NCI-H2171 (cell line): ENCODE results near the gene NEK11.
"Not testable (repeated sequence)": the region's sequence is repeated elsewhere in the genome, so short reads cannot be mapped to it uniquely, and the experiment has no call there.

Experiments
- DNase-seq: peaks from one replicate; lab custom pipeline; 2025; lab: John Stamatoyannopoulos, UW

Gene NEK11

GRCh38 chr3:131357275-131357674 is 330.6 kb downstream of the NEK11 start:
- no peak for DNase-seq

- peak; percentile 26 for DNase-seq
Measured at GRCh38 chr3:131360191-131360755, 333.6 kb downstream of the NEK11 start.

GRCh38 chr3:131361066-131361463 is 334.4 kb downstream of the NEK11 start:
- DNase-seq = not testable (repeated sequence)

- DNase-seq = no peak
Measured at GRCh38 chr3:131361464-131362421, 335.1 kb downstream of the NEK11 start.

- no peak for DNase-seq
Measured at GRCh38 chr3:131363275-131363674, 336.6 kb downstream of the NEK11 start.

GRCh38 chr3:131370935-131371687 is 344.4 kb downstream of the NEK11 start:
- DNase-seq = no peak

- DNase-seq = no peak
Measured at GRCh38 chr3:131371688-131372066, 345.0 kb downstream of the NEK11 start.

GRCh38 chr3:131374741-131375140 is 348.1 kb downstream of the NEK11 start:
- no peak for DNase-seq

GRCh38 chr3:131380821-131381444 is 354.3 kb downstream of the NEK11 start:
- not testable (repeated sequence) for DNase-seq

- peak; percentile 99 for DNase-seq
Measured at GRCh38 chr3:131381445-131382291, 355.0 kb downstream of the NEK11 start, which contains the start of gene NUDT16. NUDT16 (plus strand) TSS chr3:131381774; CDS start chr3:131381805, 31 bp downstream.

- no peak for DNase-seq
Measured at GRCh38 chr3:131386429-131387165, 359.9 kb downstream of the NEK11 start.

- no peak for DNase-seq
Measured at GRCh38 chr3:131387796-131388489, 361.3 kb downstream of the NEK11 start.

- DNase-seq = no peak
Measured at GRCh38 chr3:131388490-131388799, 361.8 kb downstream of the NEK11 start.

GRCh38 chr3:131390331-131390730 is 363.7 kb downstream of the NEK11 start:
- no peak for DNase-seq

- no peak for DNase-seq
Measured at GRCh38 chr3:131393051-131393450, 366.4 kb downstream of the NEK11 start.

- no peak for DNase-seq
Measured at GRCh38 chr3:131393868-131394267, 367.2 kb downstream of the NEK11 start.

- no peak for DNase-seq
Measured at GRCh38 chr3:131394400-131394799, 367.7 kb downstream of the NEK11 start.

- no peak for DNase-seq
Measured at GRCh38 chr3:131396170-131396569, 369.5 kb downstream of the NEK11 start.

- DNase-seq = no peak
Measured at GRCh38 chr3:131397889-131398288, 371.2 kb downstream of the NEK11 start.
